SK-N-SH (cell line): Measurements from ENCODE around the gene BNIP5. TPM values are rescaled to one million over a fixed set of nuclear protein-coding genes. Genes with fewer than 3 reads are reported as not detected.

Experiments
- CTCF ChIA-PET: fragments of 300-600, 350-600 bp; formaldehyde crosslinking; extraction: SDS; loops from one replicate; lab custom pipeline; 2021; lab: Yijun Ruan, JAX
- POLR2A ChIA-PET: fragments of 350-600 bp; sonication (Branson Sonifier 250); formaldehyde crosslinking; extraction: SDS; loops from one replicate; lab custom pipeline; 2020; ENCODE audit warnings: antibody characterized with exemption, inconsistent platforms; lab: Yijun Ruan, JAX
- DNase-seq: peaks from one replicate; pipeline ENCODE4 v3.0.0; 2012
- H2AFZ ChIP-seq: fragments of 200-600 bp; sonication (generic); 2 replicates; pipeline ENCODE4 v1.8.1; 2016; ENCODE audit warnings: antibody characterized with exemption, mild to moderate bottlenecking, low read depth
- H3F3A ChIP-seq: fragments of 200-600 bp; sonication (generic); replicated peaks from 2 replicates; pipeline ENCODE3; 2016; ENCODE audit warnings: antibody characterized with exemption, mild to moderate bottlenecking; ENCODE audit not compliant: insufficient read depth
- H3K27ac ChIP-seq, 2 experiments: fragments of 200-500 bp in 1 of 2; fragments of 200-600 bp in 1 of 2; sonication (Bioruptor generic) in 1 of 2; sonication (generic), shearing (Covaris generic) in 1 of 2; 2 replicates each; pipeline versions ENCODE4 v1.5.1 to v1.6.1; 2014 to 2016; ENCODE audit warnings: low read depth in 2 of 2, inconsistent platforms in 1 of 2, low read length in 1 of 2, mild to moderate bottlenecking in 1 of 2, mixed read lengths in 1 of 2
- H3K27me3 ChIP-seq: fragments of 200-600 bp; sonication (generic), shearing (Covaris generic); 2 replicates; pipeline ENCODE4 v1.6.1; 2016; ENCODE audit warnings: mixed run types; ENCODE audit not compliant: insufficient read depth
- H3K36me3 ChIP-seq, 2 experiments: fragments of 200-500 bp in 1 of 2; fragments of 200-600 bp in 1 of 2; sonication (Bioruptor generic) in 1 of 2; sonication (generic) in 1 of 2; replicated peaks in 1 of 2; 2 replicates each; pipeline versions ENCODE3 to v1.5.1; 2014 to 2016; ENCODE audit warnings: low read length in 1 of 2, mild to moderate bottlenecking in 1 of 2; ENCODE audit not compliant: insufficient read depth in 2 of 2, control insufficient read depth in 1 of 2
- H3K4me1 ChIP-seq, 2 experiments: fragments of 200-500 bp in 1 of 2; fragments of 200-600 bp in 1 of 2; sonication (Bioruptor generic) in 1 of 2; sonication (generic), shearing (Covaris generic) in 1 of 2; 2 replicates each; pipeline versions ENCODE4 v1.5.1 to v1.6.1; 2014 to 2016; ENCODE audit warnings: low read depth in 1 of 2, low read length in 1 of 2, mixed run types in 1 of 2; ENCODE audit not compliant: insufficient read depth in 2 of 2, control insufficient read depth in 1 of 2
- H3K4me2 ChIP-seq: fragments of 200-600 bp; sonication (generic), shearing (Covaris generic); 2 replicates; pipeline ENCODE4 v1.6.1; 2017; ENCODE audit warnings: mixed run types
- H3K4me3 ChIP-seq, 2 experiments: fragments of 200-500 bp in 1 of 2; fragments of 200-600 bp in 1 of 2; sonication (Bioruptor generic) in 1 of 2; sonication (generic), shearing (Covaris generic) in 1 of 2; 2 replicates each; pipeline versions ENCODE4 v1.5.1 to v1.8.1; 2014 to 2016; ENCODE audit warnings: low read depth in 2 of 2, inconsistent platforms in 1 of 2, low read length in 1 of 2, mild to moderate bottlenecking in 1 of 2, mixed read lengths in 1 of 2, moderate library complexity in 1 of 2
- H3K79me2 ChIP-seq: fragments of 200-600 bp; sonication (generic); 2 replicates; pipeline ENCODE4 v1.8.1; 2017; ENCODE audit warnings: mild to moderate bottlenecking; ENCODE audit not compliant: insufficient read depth
- H3K9ac ChIP-seq: fragments of 200-600 bp; sonication (generic); 2 replicates; pipeline ENCODE4 v1.6.1; 2017; ENCODE audit warnings: mixed run types
- H3K9me2 ChIP-seq: fragments of 200-600 bp; sonication (generic); 2 replicates; pipeline ENCODE4 v1.6.1; 2017; ENCODE audit warnings: mixed run types
- H3K9me3 ChIP-seq: fragments of 200-600 bp; sonication (generic); 2 replicates; pipeline ENCODE4 v1.6.1; 2017; ENCODE audit warnings: mixed run types, mild to moderate bottlenecking, moderate library complexity
- H4K20me1 ChIP-seq: fragments of 200-600 bp; sonication (generic); 2 replicates; pipeline ENCODE4 v1.6.1; 2017; ENCODE audit warnings: mild to moderate bottlenecking, mixed run types; ENCODE audit not compliant: insufficient read depth
- CHD2 ChIP-seq: fragments of 150-350 bp; IDR thresholded peaks from 2 replicates; pipeline ENCODE4 v1.6.1; 2018; ENCODE audit warnings: low read length; ENCODE audit not compliant: partially characterized antibody
- ELF1 ChIP-seq: IDR thresholded peaks from 2 replicates; pipeline ENCODE4 v1.4.0; 2012
- EP300 ChIP-seq, 2 experiments: IDR thresholded peaks; 2 replicates each; pipeline versions ENCODE4 v1.4.0 to v1.6.1; 2012; ENCODE audit warnings: borderline replicate concordance in 1 of 2, low read depth in 1 of 2, low read length in 1 of 2
- GATA2 ChIP-seq: sonication (generic); formaldehyde crosslinking; IDR thresholded peaks from 2 replicates; pipeline ENCODE4 v1.5.0; 2020; ENCODE audit warnings: mild to moderate bottlenecking, missing genetic modification reagents
- IRF3 ChIP-seq: fragments of 150-350 bp; IDR thresholded peaks from 2 replicates; pipeline ENCODE4 v1.6.1; 2016; ENCODE audit warnings: mild to moderate bottlenecking, low read depth, low read length
- MAX ChIP-seq: IDR thresholded peaks from 2 replicates; pipeline ENCODE4 v1.4.0; 2012; ENCODE audit warnings: low read depth
- MEF2A ChIP-seq: IDR thresholded peaks from 2 replicates; pipeline ENCODE4 v1.4.0; 2012; ENCODE audit warnings: low read depth, borderline replicate concordance
- NFIC ChIP-seq: IDR thresholded peaks from 2 replicates; pipeline ENCODE4 v1.4.0; 2012; ENCODE audit warnings: borderline replicate concordance
- NRF1 ChIP-seq: IDR thresholded peaks from 2 replicates; pipeline ENCODE4 v1.6.1; 2012; ENCODE audit warnings: low read depth, mild to moderate bottlenecking, low read length
- RAD21 ChIP-seq: IDR thresholded peaks from 2 replicates; pipeline ENCODE4 v1.6.1; 2012; ENCODE audit warnings: mild to moderate bottlenecking, low read length
- RCOR1 ChIP-seq: fragments of 150-350 bp; IDR thresholded peaks from 2 replicates; pipeline ENCODE4 v1.6.1; 2017; ENCODE audit warnings: antibody characterized with exemption, low read length
- RXRA ChIP-seq: IDR thresholded peaks from 2 replicates; pipeline ENCODE4 v1.4.0; 2012; ENCODE audit warnings: low read depth, mild to moderate bottlenecking, borderline replicate concordance
- SIN3A ChIP-seq: IDR thresholded peaks from 2 replicates; pipeline ENCODE4 v1.6.1; 2012; ENCODE audit warnings: low read depth, mild to moderate bottlenecking, low read length, moderate library complexity, borderline replicate concordance
- SMC3 ChIP-seq: IDR thresholded peaks from 2 replicates; pipeline ENCODE4 v1.6.1; 2012; ENCODE audit warnings: low read depth, low read length, improper control_type of control experiment
- TCF12 ChIP-seq: IDR thresholded peaks from 2 replicates; pipeline ENCODE4 v1.4.0; 2012
- TEAD4 ChIP-seq: IDR thresholded peaks from 2 replicates; pipeline ENCODE4 v1.4.0; 2012; ENCODE audit warnings: mild to moderate bottlenecking, borderline replicate concordance; ENCODE audit not compliant: insufficient read depth
- USF1 ChIP-seq: IDR thresholded peaks from 2 replicates; pipeline ENCODE4 v1.4.0; 2012; ENCODE audit warnings: low read depth, borderline replicate concordance
- whole genome bisulfite sequencing: methylation state at CpG from one replicate; pipeline ENCODE4 v1.1.6; 2017; ENCODE audit warnings: low lambda C conversion rate; 5-methylcytosine and 5-hydroxymethylcytosine counted together
- polyA plus RNA-seq, 3 experiments: library from polyadenylated mRNA; depleted of rRNA; stranded (reverse); fragments of >200 nt; gene quantifications; 2 replicates each; pipeline ENCODE4 v1.2.3, GENCODE V29; 2012
- TF ChIP-seq, protein P1 (sequence below): IDR thresholded peaks from 2 replicates; pipeline ENCODE4 v1.4.0; 2012; ENCODE audit warnings: low read depth, borderline replicate concordance
- TF ChIP-seq, protein P2 (sequence below): IDR thresholded peaks from 2 replicates; pipeline ENCODE4; 2012
- TF ChIP-seq, protein P3 (sequence below): fragments of 200-600 bp; sonication (generic); IDR thresholded peaks from 2 replicates; pipeline ENCODE4 v1.6.1; 2017; ENCODE audit warnings: antibody characterized with exemption, mild to moderate bottlenecking, moderate library complexity

Gene BNIP5
- polyA plus RNA-seq, 1 of the 3 experiments (the other 2 are of a cell fraction): not detected

DNA sequence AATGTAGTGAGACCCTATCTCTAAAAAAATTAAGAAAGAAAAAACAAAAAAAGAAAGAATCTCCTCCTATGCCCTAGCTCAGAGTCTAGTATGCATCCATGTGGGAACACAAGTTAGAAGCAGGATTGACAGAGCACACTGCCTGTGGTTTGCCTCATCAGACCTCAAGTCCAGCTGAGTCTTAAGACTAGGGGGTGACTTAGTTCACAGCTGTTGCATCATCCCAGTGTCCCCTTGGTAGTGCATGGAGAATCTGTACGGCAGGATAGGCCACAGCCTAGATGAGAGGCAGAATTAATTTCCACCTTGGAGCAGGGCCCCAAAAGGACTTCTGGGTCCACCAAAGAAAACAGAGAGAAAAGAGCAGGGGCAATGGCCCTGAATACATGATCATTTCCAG lies 53.1 kb downstream of the BNIP5 start:
- Histone ChIP-seq H2AFZ (no peak overlapping the region), H3K27ac (no peak overlapping the region), H4K20me1 (no peaks in the 10 kb centered on the region), H3K9ac (no peak overlapping the region), H3K36me3 (no peaks in the 10 kb centered on the region), H3F3A (no peaks in the 10 kb centered on the region), H3K4me1 (peaks cover 0 to 9% of the 10 kb centered on the region in 2 experiments; a peak in 1 of 4 replicates), H3K9me3 (no peaks in the 10 kb centered on the region), H3K4me2 (no peak overlapping the region), H3K27me3 (peaks cover 35% of the 10 kb centered on the region), H3K79me2 (no peaks in the 10 kb centered on the region), H3K4me3 (no peak overlapping the region), H3K9me2 (no peaks in the 10 kb centered on the region)
- ChIA-PET CTCF (interaction anchor here (0.6 to 12.8 kb wide), 7 partner anchors 20 to 331 kb away, joined by 3 to 161 read pairs (median 4); no protein-coding TSS in a partner anchor), POLR2A (no interaction called here)
- 100% methylated on average over 1 of the region's 1 CpG for WGBS
- TF ChIP-seq MAX (no peak), NFIC (no peak), MEF2A (no peak), NRF1 (no peak), TCF12 (no peak), USF1 (no peak), RAD21 (no peak), IRF3 (no peak), GATA2 (CRISPR knock-in tag) (no peak), SMC3 (no peak), EP300 (IDR thresholded peaks at IDR 0.05; ENCODE audit: borderline replicate concordance in 1 of 2, low read depth in 1 of 2, low read length in 1 of 2) (no peak), SIN3A (no peak), RXRA (no peak), CHD2 (no peak), ELF1 (no peak), TEAD4 (no peak), RCOR1 (no peak)
- TF ChIP-seq, protein P1, sequence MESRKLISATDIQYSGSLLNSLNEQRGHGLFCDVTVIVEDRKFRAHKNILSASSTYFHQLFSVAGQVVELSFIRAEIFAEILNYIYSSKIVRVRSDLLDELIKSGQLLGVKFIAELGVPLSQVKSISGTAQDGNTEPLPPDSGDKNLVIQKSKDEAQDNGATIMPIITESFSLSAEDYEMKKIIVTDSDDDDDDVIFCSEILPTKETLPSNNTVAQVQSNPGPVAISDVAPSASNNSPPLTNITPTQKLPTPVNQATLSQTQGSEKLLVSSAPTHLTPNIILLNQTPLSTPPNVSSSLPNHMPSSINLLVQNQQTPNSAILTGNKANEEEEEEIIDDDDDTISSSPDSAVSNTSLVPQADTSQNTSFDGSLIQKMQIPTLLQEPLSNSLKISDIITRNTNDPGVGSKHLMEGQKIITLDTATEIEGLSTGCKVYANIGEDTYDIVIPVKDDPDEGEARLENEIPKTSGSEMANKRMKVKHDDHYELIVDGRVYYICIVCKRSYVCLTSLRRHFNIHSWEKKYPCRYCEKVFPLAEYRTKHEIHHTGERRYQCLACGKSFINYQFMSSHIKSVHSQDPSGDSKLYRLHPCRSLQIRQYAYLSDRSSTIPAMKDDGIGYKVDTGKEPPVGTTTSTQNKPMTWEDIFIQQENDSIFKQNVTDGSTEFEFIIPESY: no peak
- TF ChIP-seq, protein P2, sequence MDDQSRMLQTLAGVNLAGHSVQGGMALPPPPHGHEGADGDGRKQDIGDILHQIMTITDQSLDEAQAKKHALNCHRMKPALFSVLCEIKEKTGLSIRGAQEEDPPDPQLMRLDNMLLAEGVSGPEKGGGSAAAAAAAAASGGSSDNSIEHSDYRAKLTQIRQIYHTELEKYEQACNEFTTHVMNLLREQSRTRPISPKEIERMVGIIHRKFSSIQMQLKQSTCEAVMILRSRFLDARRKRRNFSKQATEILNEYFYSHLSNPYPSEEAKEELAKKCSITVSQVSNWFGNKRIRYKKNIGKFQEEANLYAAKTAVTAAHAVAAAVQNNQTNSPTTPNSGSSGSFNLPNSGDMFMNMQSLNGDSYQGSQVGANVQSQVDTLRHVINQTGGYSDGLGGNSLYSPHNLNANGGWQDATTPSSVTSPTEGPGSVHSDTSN: no peak
- TF ChIP-seq, protein P3, sequence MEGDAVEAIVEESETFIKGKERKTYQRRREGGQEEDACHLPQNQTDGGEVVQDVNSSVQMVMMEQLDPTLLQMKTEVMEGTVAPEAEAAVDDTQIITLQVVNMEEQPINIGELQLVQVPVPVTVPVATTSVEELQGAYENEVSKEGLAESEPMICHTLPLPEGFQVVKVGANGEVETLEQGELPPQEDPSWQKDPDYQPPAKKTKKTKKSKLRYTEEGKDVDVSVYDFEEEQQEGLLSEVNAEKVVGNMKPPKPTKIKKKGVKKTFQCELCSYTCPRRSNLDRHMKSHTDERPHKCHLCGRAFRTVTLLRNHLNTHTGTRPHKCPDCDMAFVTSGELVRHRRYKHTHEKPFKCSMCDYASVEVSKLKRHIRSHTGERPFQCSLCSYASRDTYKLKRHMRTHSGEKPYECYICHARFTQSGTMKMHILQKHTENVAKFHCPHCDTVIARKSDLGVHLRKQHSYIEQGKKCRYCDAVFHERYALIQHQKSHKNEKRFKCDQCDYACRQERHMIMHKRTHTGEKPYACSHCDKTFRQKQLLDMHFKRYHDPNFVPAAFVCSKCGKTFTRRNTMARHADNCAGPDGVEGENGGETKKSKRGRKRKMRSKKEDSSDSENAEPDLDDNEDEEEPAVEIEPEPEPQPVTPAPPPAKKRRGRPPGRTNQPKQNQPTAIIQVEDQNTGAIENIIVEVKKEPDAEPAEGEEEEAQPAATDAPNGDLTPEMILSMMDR: no peak
- no peak for DNase-seq
